Esophagus muscularis mucosa (tissue), 4 donors: Measurements from ENCODE around the gene TMPRSS9. TPM values are rescaled to one million over a fixed set of nuclear protein-coding genes. Genes with fewer than 3 reads are reported as not detected.

ENCODE experiments used
- DNase-seq: peaks from one replicate; pipeline ENCODE4 v3.0.0-alpha.2; 2017; ENCODE audit errors: extremely low spot score
- H3K27ac ChIP-seq, 4 donors: fragments of 200-600 bp; sonication (generic); replicated peaks in 1 of 4; 1 replicate in 3 of 4; 2 replicates in 1 of 4; pipeline ENCODE4 v1.5.1; 2016 to 2019; ENCODE audit warnings: mild to moderate bottlenecking in 1 of 4
- H3K27me3 ChIP-seq, 4 donors: fragments of 200-600 bp; sonication (generic); one replicate each; pipeline versions ENCODE4 v1.5.1 to v1.6.0; 2016 to 2019
- H3K36me3 ChIP-seq, 4 donors: fragments of 200-600 bp; sonication (generic); one replicate each; pipeline ENCODE4 v1.5.1; 2016 to 2019
- H3K4me1 ChIP-seq, 4 donors: fragments of 200-600 bp; sonication (generic); one replicate each; pipeline ENCODE4 v1.5.1; 2016 to 2019
- H3K4me3 ChIP-seq, 4 donors: fragments of 200-600 bp; sonication (generic); 1 replicate in 2 of 4; 2 replicates in 2 of 4; pipeline ENCODE4 v1.5.1; 2016 to 2019; ENCODE audit warnings: mild to moderate bottlenecking in 4 of 4, moderate library complexity in 1 of 4
- H3K9me3 ChIP-seq, 4 donors: fragments of 200-600 bp; sonication (generic); 1 replicate in 3 of 4; 2 replicates in 1 of 4; pipeline ENCODE4 v1.5.1; 2016 to 2019
- EP300 ChIP-seq: sonication (generic); formaldehyde crosslinking; IDR thresholded peaks from one replicate; pipeline ENCODE4 v1.6.1; 2017; ENCODE audit warnings: antibody characterized with exemption
- POLR2A ChIP-seq: fragments of 450-650 bp; IDR thresholded peaks from one replicate; pipeline ENCODE4 v1.6.1; 2017; ENCODE audit warnings: antibody characterized with exemption, moderate library complexity, mild to moderate bottlenecking, low read depth
- POLR2AphosphoS5 ChIP-seq, 2 donors: sonication (generic); formaldehyde crosslinking; IDR thresholded peaks; one replicate each; pipeline ENCODE4 v1.6.1; 2017; ENCODE audit warnings: antibody characterized with exemption in 2 of 2
- WGBS: methylation state at CpG from one replicate; pipeline ENCODE4 v1.1.5; 2018; 5-methylcytosine and 5-hydroxymethylcytosine counted together
- intact Hi-C: fragments of 100-400 bp; cut with DNase I; formaldehyde crosslinking; loops from one replicate; pipeline ENCODE4 v1.15.1; 2023
- total RNA-seq, 4 donors: library from RNA; depleted of rRNA; stranded (reverse); fragments of >200 nt; gene quantifications; one replicate each; pipeline versions ENCODE4 v1.1.0 to v1.2.1, GENCODE V29; 2016
- TF ChIP-seq, protein P1 (sequence below), 3 experiments: fragments of 200-600 bp in 2 of 3; fragments of 450-650 bp in 1 of 3; sonication (generic) in 2 of 3; IDR thresholded peaks; one replicate each; pipeline ENCODE4 v1.5.1; 2017 to 2019; ENCODE audit warnings: antibody characterized with exemption in 3 of 3, mild to moderate bottlenecking in 2 of 3, moderate library complexity in 1 of 3

The TMPRSS9 gene
- total RNA-seq, 4 donors from 2014 or later = 0.17 TPM; not detected in 3

DNA sequence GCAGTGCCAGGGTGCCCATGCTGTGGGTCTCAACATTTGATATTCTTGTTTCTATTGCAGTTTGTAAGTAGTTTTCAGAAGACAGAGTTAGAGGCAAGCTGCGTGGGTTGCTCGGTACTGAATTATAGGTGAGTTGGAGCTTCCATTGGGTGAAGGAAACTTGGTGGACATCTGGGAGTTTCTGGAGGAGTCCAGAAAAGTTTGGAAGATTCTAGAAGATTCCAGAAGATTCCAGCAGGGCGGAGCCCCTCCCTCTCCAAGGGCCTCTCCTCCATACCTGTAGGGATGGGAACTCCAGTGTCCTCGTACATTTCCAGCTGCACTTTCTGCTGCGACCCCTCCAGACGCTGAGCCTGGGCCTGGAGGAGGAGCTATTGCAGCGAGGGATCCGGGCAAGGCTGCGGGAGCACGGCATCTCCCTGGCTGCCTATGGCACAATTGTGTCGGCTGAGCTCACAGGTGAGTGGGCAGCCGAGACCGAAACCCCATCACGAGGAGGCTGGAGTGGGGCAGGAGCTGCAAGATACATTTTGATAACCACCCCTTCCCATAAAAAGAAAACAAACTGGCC lies 38.8 kb downstream of the TMPRSS9 start:
- 94% methylated on average over 9 of the region's 14 CpGs for WGBS
- Histone ChIP-seq H3K9me3 (no peaks in the 10 kb centered on the region), H3K36me3 (no peaks in the 10 kb centered on the region), H3K27me3 (peaks cover 0 to 41% (median 2%) of the 10 kb centered on the region in 4 donors), H3K4me1 (no peaks in the 10 kb centered on the region), H3K27ac (no peak overlapping the region), H3K4me3 (no peak overlapping the region)
- TF ChIP-seq, protein P1, sequence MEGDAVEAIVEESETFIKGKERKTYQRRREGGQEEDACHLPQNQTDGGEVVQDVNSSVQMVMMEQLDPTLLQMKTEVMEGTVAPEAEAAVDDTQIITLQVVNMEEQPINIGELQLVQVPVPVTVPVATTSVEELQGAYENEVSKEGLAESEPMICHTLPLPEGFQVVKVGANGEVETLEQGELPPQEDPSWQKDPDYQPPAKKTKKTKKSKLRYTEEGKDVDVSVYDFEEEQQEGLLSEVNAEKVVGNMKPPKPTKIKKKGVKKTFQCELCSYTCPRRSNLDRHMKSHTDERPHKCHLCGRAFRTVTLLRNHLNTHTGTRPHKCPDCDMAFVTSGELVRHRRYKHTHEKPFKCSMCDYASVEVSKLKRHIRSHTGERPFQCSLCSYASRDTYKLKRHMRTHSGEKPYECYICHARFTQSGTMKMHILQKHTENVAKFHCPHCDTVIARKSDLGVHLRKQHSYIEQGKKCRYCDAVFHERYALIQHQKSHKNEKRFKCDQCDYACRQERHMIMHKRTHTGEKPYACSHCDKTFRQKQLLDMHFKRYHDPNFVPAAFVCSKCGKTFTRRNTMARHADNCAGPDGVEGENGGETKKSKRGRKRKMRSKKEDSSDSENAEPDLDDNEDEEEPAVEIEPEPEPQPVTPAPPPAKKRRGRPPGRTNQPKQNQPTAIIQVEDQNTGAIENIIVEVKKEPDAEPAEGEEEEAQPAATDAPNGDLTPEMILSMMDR (IDR thresholded peaks at IDR 0.05) = no peak
- no peak for TF ChIP-seq EP300
- no peak for TF ChIP-seq POLR2AphosphoS5 (IDR thresholded peaks at IDR 0.05)
- no peak for TF ChIP-seq POLR2A
- intact Hi-C loops = loop anchor here (10.0 kb wide), 1 partner anchor 244 kb away; the partner anchor contains the start of gene AP3D1
- DNase-seq = no peak

DNA sequence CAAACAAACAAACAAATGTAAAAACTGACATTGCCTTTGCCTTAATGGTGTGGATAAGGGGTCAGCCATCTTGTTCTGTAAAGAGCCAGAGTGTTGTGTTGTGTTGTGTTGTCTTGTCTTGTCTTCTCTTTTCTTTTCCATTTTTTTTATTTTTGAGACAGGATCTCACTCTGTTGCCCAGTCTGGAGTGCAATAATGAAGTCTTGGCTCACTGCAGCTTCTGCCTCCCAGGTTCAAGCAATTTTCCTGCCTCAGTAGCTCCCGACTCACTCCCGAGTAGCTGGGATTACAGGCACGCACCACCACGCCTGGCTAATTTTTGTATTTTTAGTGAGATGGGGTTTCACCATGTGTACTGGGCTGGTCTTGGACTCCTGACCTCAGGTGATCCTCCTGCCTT lies 39.5 kb downstream of the TMPRSS9 start:
- Histone ChIP-seq H3K27me3 (peaks cover 0 to 41% (median 2%) of the 10 kb centered on the region in 4 donors), H3K4me3 (no peak overlapping the region)
- intact Hi-C loops = loop anchor here (10.0 kb wide), 1 partner anchor 245 kb away; the partner anchor contains the start of gene AP3D1

GRCh38 chr19:2408247-2408646 lies 48.2 kb downstream of the TMPRSS9 start:
- Histone ChIP-seq H3K36me3 (no peaks in the 10 kb centered on the region), H3K4me1 (no peaks in the 10 kb centered on the region), H3K9me3 (peaks cover 0 to 3% (median 0%) of the 10 kb centered on the region in 4 donors), H3K27ac (no peak overlapping the region), H3K27me3 (peaks cover 0 to 48% (median 3%) of the 10 kb centered on the region in 4 donors), H3K4me3 (no peak overlapping the region)
- 77% methylated on average over 23 of the region's 25 CpGs for WGBS
- intact Hi-C loops = no loop called here
- no peak for DNase-seq
- no peak for TF ChIP-seq EP300
- no peak for TF ChIP-seq POLR2AphosphoS5 (IDR thresholded peaks at IDR 0.05)
- no peak for TF ChIP-seq POLR2A
- TF ChIP-seq, protein P1 (IDR thresholded peaks at IDR 0.05) = no peak

More for the DNA sequence above, 39.5 kb downstream of the TMPRSS9 start:
- Histone ChIP-seq H3K9me3 (no peaks in the 10 kb centered on the region), H3K4me1 (no peaks in the 10 kb centered on the region), H3K27ac (no peak overlapping the region), H3K36me3 (no peaks in the 10 kb centered on the region)
- no peak for DNase-seq
- TF ChIP-seq POLR2A (no peak), EP300 (no peak), POLR2AphosphoS5 (IDR thresholded peaks at IDR 0.05) (no peak)
- TF ChIP-seq, protein P1 (IDR thresholded peaks at IDR 0.05) = no peak
- WGBS = 91% methylated on average over 4 of the region's 4 CpGs

DNA sequence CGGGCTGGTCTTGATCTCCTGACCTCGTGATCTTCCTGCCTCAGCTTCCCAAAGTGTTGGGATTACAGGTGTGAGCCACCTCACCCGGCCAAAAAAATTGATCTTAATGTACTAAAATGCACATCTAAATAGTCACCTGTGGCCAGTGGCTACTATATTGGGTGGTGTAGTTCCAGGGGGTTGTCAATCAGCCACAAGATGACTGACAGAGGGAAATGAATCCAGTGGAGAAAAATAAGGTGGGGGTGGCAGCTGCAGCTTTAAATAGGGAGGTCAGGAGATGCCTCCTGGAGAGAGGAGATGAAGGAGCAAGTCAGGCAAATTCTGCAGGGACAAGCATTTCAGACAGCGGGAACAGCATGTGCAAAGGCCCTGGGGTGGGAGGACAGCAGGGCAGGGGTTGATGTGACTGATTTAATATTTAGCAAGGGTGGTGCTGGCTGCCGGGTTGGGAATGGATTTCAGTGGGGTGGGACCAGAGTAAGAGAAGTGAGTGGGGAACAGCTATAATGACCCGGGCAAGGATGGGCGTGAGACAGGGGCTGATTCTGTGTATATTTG lies 49.4 kb downstream of the TMPRSS9 start:
- intact Hi-C loops = no loop called here
- 90% methylated on average over 7 of the region's 7 CpGs for WGBS
- no peak for DNase-seq
- no peak overlapping the region for H3K27ac ChIP-seq
- H3K9me3 ChIP-seq = peaks cover 0 to 3% (median 0%) of the 10 kb centered on the region in 4 donors
- no peak overlapping the region for H3K4me3 ChIP-seq
- H3K4me1 ChIP-seq = no peaks in the 10 kb centered on the region
- H3K27me3 ChIP-seq = peaks cover 0 to 46% (median 3%) of the 10 kb centered on the region in 4 donors
- no peak for TF ChIP-seq POLR2AphosphoS5 (IDR thresholded peaks at IDR 0.05)
- no peak for TF ChIP-seq POLR2A
- TF ChIP-seq, protein P1 (IDR thresholded peaks at IDR 0.05) = no peak
- H3K36me3 ChIP-seq = no peaks in the 10 kb centered on the region

GRCh38 chr19:2410023-2410422 lies 50.0 kb downstream of the TMPRSS9 start:
- no peak for DNase-seq
- Histone ChIP-seq H3K36me3 (no peaks in the 10 kb centered on the region), H3K27me3 (peaks cover 0 to 45% (median 3%) of the 10 kb centered on the region in 4 donors), H3K27ac (no peak overlapping the region), H3K9me3 (peaks cover 0 to 3% (median 0%) of the 10 kb centered on the region in 4 donors), H3K4me3 (no peak overlapping the region), H3K4me1 (no peaks in the 10 kb centered on the region)
- no peak for TF ChIP-seq POLR2AphosphoS5 (IDR thresholded peaks at IDR 0.05)
- no peak for TF ChIP-seq POLR2A
- TF ChIP-seq EP300 = no peak
- TF ChIP-seq, protein P1 (IDR thresholded peaks at IDR 0.05) = no peak
- WGBS = 93% methylated on average over 6 of the region's 7 CpGs
- intact Hi-C loops = no loop called here
